ENCODE data around the gene ZDHHC8.

- TF ChIP-seq POLR2A (IDR thresholded peaks at IDR 0.05; ENCODE audit: low read length) (no peak), GATA1 (IDR thresholded peaks at IDR 0.05; ENCODE audit: low read depth, low read length) (no peak)
Measured at GRCh38 chr22:20113551-20114310, 17.9 kb upstream of the ZDHHC8 start.
